GM18870 (cell line): Measurements from ENCODE around the gene FAT2.

Source experiments
- ATAC-seq: cut with Tn5 transposase; IDR thresholded peaks from one replicate; pipeline ENCODE4 v1.9.1; 2021; ENCODE audit warnings: moderate library complexity; ENCODE audit not compliant: unreplicated experiment

FAT2 gene

GRCh38 chr5:151557951-151558350 is 33.2 kb downstream of the FAT2 start:
- ATAC-seq = no peak

- no peak for ATAC-seq
These were observed 33.7 kb downstream of the FAT2 start for GRCh38 chr5:151557466-151557865.

- peak; percentile 50 for ATAC-seq
These were observed 34.3 kb downstream of the FAT2 start for GRCh38 chr5:151556806-151557205.

GRCh38 chr5:151555760-151556576 is 35.2 kb downstream of the FAT2 start:
- no peak for ATAC-seq

GRCh38 chr5:151553695-151554094 is 37.4 kb downstream of the FAT2 start:
- no peak for ATAC-seq

GRCh38 chr5:151553130-151553670 is 37.9 kb downstream of the FAT2 start:
- no peak for ATAC-seq

- ATAC-seq = no peak
These were observed 39.1 kb downstream of the FAT2 start for GRCh38 chr5:151551985-151552384.

- ATAC-seq = no peak
These were observed 41.0 kb downstream of the FAT2 start for GRCh38 chr5:151550146-151550545.

GRCh38 chr5:151549713-151550112 is 41.4 kb downstream of the FAT2 start:
- no peak for ATAC-seq

- ATAC-seq = no peak
These were observed 43.8 kb downstream of the FAT2 start for GRCh38 chr5:151547364-151547763.

- ATAC-seq = no peak
These were observed 49.6 kb downstream of the FAT2 start for GRCh38 chr5:151541571-151541970.
